GM06990 (cell line): ENCODE results near the gene ZNF507.
A peak's percentile ranks its signal among the peaks of the same experiment; 100 is the strongest.

ENCODE experiments used
- DNase-seq: peaks from one replicate; pipeline ENCODE4 v3.0.0-alpha.2; 2011; ENCODE audit not compliant: insufficient read length; ENCODE audit errors: extremely low read depth
- H3K27me3 ChIP-seq: replicated peaks from 2 replicates; pipeline ENCODE4 v1.6.0; 2011; ENCODE audit warnings: low read length; ENCODE audit not compliant: control insufficient read depth, insufficient read depth
- H3K36me3 ChIP-seq: 2 replicates; pipeline ENCODE4 v1.5.1; 2011; ENCODE audit warnings: low read length; ENCODE audit not compliant: control insufficient read depth, insufficient read depth
- H3K4me3 ChIP-seq: replicated peaks from 2 replicates; pipeline ENCODE4 v1.5.1; 2011; ENCODE audit warnings: low read depth, mild to moderate bottlenecking, control low read depth, low read length
- CTCF ChIP-seq: IDR thresholded peaks from 2 replicates; pipeline ENCODE4 v1.5.1; 2011; ENCODE audit warnings: low read length, control low read depth, mild to moderate bottlenecking, inconsistent platforms; ENCODE audit not compliant: insufficient read depth, poor library complexity, severe bottlenecking

ZNF507 gene

GRCh38 chr19:32345261-32346207 lies at the start of gene ZNF507:
ZNF507 (plus strand) TSS chr19:32345610; CDS start chr19:32352831, 7,221 bp downstream.
- no peak for TF ChIP-seq CTCF
- peak; percentile 88 for DNase-seq
- no peaks in the 10 kb centered on the region for H3K27me3 ChIP-seq
- peaks cover 3% of the 10 kb centered on the region for H3K36me3 ChIP-seq
- peak within 1 kb of the TSS; percentile 78 for H3K4me3 ChIP-seq

GRCh38 chr19:32296694-32297093 lies 48.7 kb upstream of the ZNF507 start:
- no peaks in the 10 kb centered on the region for H3K27me3 ChIP-seq
- no peak for TF ChIP-seq CTCF
- no peak for DNase-seq
- H3K36me3 ChIP-seq = no peaks in the 10 kb centered on the region
- no peak overlapping the region for H3K4me3 ChIP-seq

DNA sequence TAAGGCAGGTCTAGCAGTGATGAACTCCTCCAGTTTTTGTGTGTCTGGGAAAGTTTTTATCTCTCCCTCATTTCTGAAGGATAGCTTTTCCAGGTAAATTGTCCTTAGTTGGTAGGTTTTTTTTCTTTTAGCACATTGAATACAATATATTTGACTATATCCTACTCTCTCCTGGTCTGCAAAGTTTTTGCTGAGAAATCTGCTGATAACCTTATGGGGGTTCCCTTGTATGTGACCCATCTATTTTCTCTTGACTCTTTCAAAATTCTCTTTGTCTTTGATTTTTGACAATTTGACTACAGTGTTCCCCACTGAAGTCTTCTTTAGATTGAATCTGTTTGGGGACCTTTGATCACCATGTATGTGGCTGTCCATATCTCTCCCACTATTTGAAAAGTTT lies 42.6 kb upstream of the ZNF507 start:
- H3K4me3 ChIP-seq = no peak overlapping the region
- TF ChIP-seq CTCF = no peak
- H3K36me3 ChIP-seq = no peaks in the 10 kb centered on the region
- H3K27me3 ChIP-seq = no peaks in the 10 kb centered on the region
- no peak for DNase-seq

DNA sequence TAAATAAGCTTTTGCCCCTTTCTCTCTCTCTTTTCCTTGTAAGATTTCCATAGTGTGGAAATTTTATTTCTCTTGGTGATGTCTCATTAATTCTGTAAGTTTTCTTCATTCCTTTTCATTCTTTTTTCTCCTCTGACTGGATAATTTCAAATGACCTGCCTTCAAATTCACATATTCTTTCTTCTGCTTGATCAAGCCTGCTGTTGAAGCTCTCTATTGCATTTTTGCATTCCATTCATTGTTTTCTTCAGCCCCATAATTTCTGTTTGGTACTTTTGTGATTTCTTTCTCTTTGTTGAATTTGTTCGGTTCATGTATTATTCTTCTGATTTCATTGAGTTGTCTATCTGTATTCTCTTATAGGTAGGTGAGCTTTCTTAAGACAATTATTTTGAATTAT lies 42.2 kb upstream of the ZNF507 start:
- DNase-seq = no peak
- H3K36me3 ChIP-seq = no peaks in the 10 kb centered on the region
- no peak overlapping the region for H3K4me3 ChIP-seq
- no peak for TF ChIP-seq CTCF
- no peaks in the 10 kb centered on the region for H3K27me3 ChIP-seq

- Histone ChIP-seq H3K36me3 (no peaks in the 10 kb centered on the region), H3K27me3 (no peaks in the 10 kb centered on the region), H3K4me3 (no peak overlapping the region)
- no peak for DNase-seq
- no peak for TF ChIP-seq CTCF
These were observed 37.8 kb upstream of the ZNF507 start for GRCh38 chr19:32307591-32307990.
